Spinal cord (tissue), 10 donors: ENCODE results near the gene KRT81. TPM values are rescaled to one million over a fixed set of nuclear protein-coding genes. Genes with fewer than 3 reads are reported as not detected.
"Not testable (repeated sequence)": the region's sequence is repeated elsewhere in the genome, so short reads cannot be mapped to it uniquely, and the experiment has no call there.

Experiments
- DNase-seq, 6 donors: peaks; one replicate each; pipeline versions ENCODE4 v3.0.0 to v3.0.0-alpha.2; 2013 to 2015; ENCODE audit warnings: low spot score in 6 of 6, low read depth in 4 of 6
- H3K27ac ChIP-seq: one replicate; pipeline ENCODE4 v1.5.1; 2013; ENCODE audit warnings: low read depth, low read length, control low read depth
- H3K27me3 ChIP-seq: one replicate; pipeline ENCODE4 v1.6.1; 2013; ENCODE audit warnings: low read length; ENCODE audit not compliant: control insufficient read depth, insufficient read depth
- H3K36me3 ChIP-seq: one replicate; pipeline ENCODE4 v1.6.1; 2013; ENCODE audit warnings: low read length; ENCODE audit not compliant: control insufficient read depth, insufficient read depth
- H3K4me1 ChIP-seq: one replicate; pipeline ENCODE4 v1.6.1; 2013; ENCODE audit warnings: low read length; ENCODE audit not compliant: control insufficient read depth, insufficient read depth
- H3K4me3 ChIP-seq: one replicate; pipeline ENCODE4 v1.5.1; 2013; ENCODE audit warnings: low read depth, low read length, control low read depth
- H3K9me3 ChIP-seq: one replicate; pipeline ENCODE4 v1.6.1; 2013; ENCODE audit warnings: low read length; ENCODE audit not compliant: control insufficient read depth, insufficient read depth
- WGBS: methylation state at CpG from one replicate; pipeline ENCODE4 v1.1.5; 2013; ENCODE audit warnings: missing lambda C conversion rate; ENCODE audit not compliant: insufficient coverage; 5-methylcytosine and 5-hydroxymethylcytosine counted together
- polyA plus RNA-seq, 2 donors: library from polyadenylated mRNA; unstranded; fragments of 120-200 nt; gene quantifications; one replicate each; pipeline ENCODE4 v1.2.1, GENCODE V29; 2013; ENCODE audit not compliant: insufficient read length in 2 of 2
- total RNA-seq, 2 donors: library from RNA; depleted of rRNA in 1 of 2; stranded (reverse); fragments of 120-200 nt in 1 of 2; fragments of >200 nt in 1 of 2; gene quantifications; one replicate each; pipeline versions ENCODE4 v1.2.3 to v1.2.4, GENCODE V29; 2013 to 2014
- donor health status: healthy.

The KRT81 gene
- total and polyA plus RNA-seq, 4 donors, result 0.15 to 0.55 (median 0.17) TPM; not detected in 1

GRCh38 chr12:52319097-52319496 lies 27.8 kb upstream of the KRT81 start:
- 68% methylated on average over 11 of the region's 11 CpGs for WGBS
- no peaks in the 10 kb centered on the region for H3K36me3 ChIP-seq
- H3K27me3 ChIP-seq, result no peaks in the 10 kb centered on the region
- H3K4me3 ChIP-seq, result no peak overlapping the region
- H3K27ac ChIP-seq, result no peak overlapping the region
- DNase-seq, result no peak
- H3K4me1 ChIP-seq, result peaks cover 14% of the 10 kb centered on the region
- H3K9me3 ChIP-seq, result no peaks in the 10 kb centered on the region

- no peak for DNase-seq
- Histone ChIP-seq H3K27ac (no peak overlapping the region), H3K27me3 (no peaks in the 10 kb centered on the region), H3K4me1 (peaks cover 8% of the 10 kb centered on the region), H3K9me3 (no peaks in the 10 kb centered on the region), H3K4me3 (no peak overlapping the region), H3K36me3 (no peaks in the 10 kb centered on the region)
- WGBS, result 87% methylated on average over 5 of the region's 11 CpGs
Measured at GRCh38 chr12:52318241-52318990, 27.1 kb upstream of the KRT81 start.

- Histone ChIP-seq H3K4me1 (peaks cover 7% of the 10 kb centered on the region), H3K27me3 (no peaks in the 10 kb centered on the region), H3K9me3 (no peaks in the 10 kb centered on the region), H3K27ac (no peak overlapping the region), H3K4me3 (no peak overlapping the region), H3K36me3 (no peaks in the 10 kb centered on the region)
- WGBS, result 99% methylated on average over 10 of the region's 12 CpGs
- DNase-seq, result no peak
Measured at GRCh38 chr12:52317468-52318052, 26.2 kb upstream of the KRT81 start.

- H3K36me3 ChIP-seq, result no peaks in the 10 kb centered on the region
- H3K9me3 ChIP-seq, result no peaks in the 10 kb centered on the region
- no peak for DNase-seq
- WGBS, result 95% methylated on average over 9 of the region's 11 CpGs
- no peak overlapping the region for H3K4me3 ChIP-seq
- no peaks in the 10 kb centered on the region for H3K27me3 ChIP-seq
- no peak overlapping the region for H3K27ac ChIP-seq
- H3K4me1 ChIP-seq, result peaks cover 7% of the 10 kb centered on the region
Measured at GRCh38 chr12:52316701-52317100, 25.4 kb upstream of the KRT81 start.

- H3K4me3 ChIP-seq, result no peak overlapping the region
- WGBS, result 96% methylated on average over 9 of the region's 9 CpGs
- no peak overlapping the region for H3K27ac ChIP-seq
- H3K36me3 ChIP-seq, result no peaks in the 10 kb centered on the region
- peaks cover 3% of the 10 kb centered on the region for H3K4me1 ChIP-seq
- DNase-seq, result no peak
- H3K27me3 ChIP-seq, result no peaks in the 10 kb centered on the region
- no peaks in the 10 kb centered on the region for H3K9me3 ChIP-seq
Measured at GRCh38 chr12:52316290-52316689, 25.0 kb upstream of the KRT81 start.

GRCh38 chr12:52315721-52316120 lies 24.4 kb upstream of the KRT81 start:
- H3K27me3 ChIP-seq, H3K27ac ChIP-seq, H3K4me3 ChIP-seq, DNase-seq, H3K9me3 ChIP-seq, H3K4me1 ChIP-seq, H3K36me3 ChIP-seq: not testable (repeated sequence)
- WGBS, result 33% methylated on average over 4 of the region's 9 CpGs

- Histone ChIP-seq H3K36me3 (no peaks in the 10 kb centered on the region), H3K27ac (no peak overlapping the region), H3K9me3 (no peaks in the 10 kb centered on the region), H3K4me3 (no peak overlapping the region), H3K4me1 (no peaks in the 10 kb centered on the region), H3K27me3 (no peaks in the 10 kb centered on the region)
- WGBS, result 73% methylated on average over 12 of the region's 13 CpGs
- DNase-seq, result no peak
Measured at GRCh38 chr12:52314511-52314910, 23.2 kb upstream of the KRT81 start.

GRCh38 chr12:52313926-52314325 lies 22.6 kb upstream of the KRT81 start:
- Histone ChIP-seq H3K27ac (no peak overlapping the region), H3K4me3 (no peak overlapping the region), H3K27me3 (no peaks in the 10 kb centered on the region), H3K4me1 (peaks cover 2% of the 10 kb centered on the region), H3K9me3 (no peaks in the 10 kb centered on the region), H3K36me3 (no peaks in the 10 kb centered on the region)
- no peak for DNase-seq
- WGBS, result 84% methylated on average over 7 of the region's 9 CpGs

GRCh38 chr12:52313461-52313860 lies 22.1 kb upstream of the KRT81 start:
- Histone ChIP-seq H3K27ac (no peak overlapping the region), H3K27me3 (no peaks in the 10 kb centered on the region), H3K36me3 (no peaks in the 10 kb centered on the region), H3K9me3 (no peaks in the 10 kb centered on the region), H3K4me1 (peaks cover 7% of the 10 kb centered on the region), H3K4me3 (no peak overlapping the region)
- WGBS, result 73% methylated on average over 3 of the region's 3 CpGs
- DNase-seq, result no peak

GRCh38 chr12:52312086-52312485 lies 20.8 kb upstream of the KRT81 start:
- Histone ChIP-seq H3K9me3 (no peaks in the 10 kb centered on the region), H3K4me3 (no peak overlapping the region), H3K27ac (no peak overlapping the region), H3K27me3 (peaks cover 7% of the 10 kb centered on the region), H3K4me1 (peaks cover 14% of the 10 kb centered on the region), H3K36me3 (no peaks in the 10 kb centered on the region)
- DNase-seq, result no peak
- 62% methylated on average over 2 of the region's 4 CpGs for WGBS
